Measurements from ENCODE around the gene ESYT1. TPM values are rescaled to one million over a fixed set of nuclear protein-coding genes. Genes with fewer than 3 reads are reported as not detected.

The ESYT1 gene, protein sequence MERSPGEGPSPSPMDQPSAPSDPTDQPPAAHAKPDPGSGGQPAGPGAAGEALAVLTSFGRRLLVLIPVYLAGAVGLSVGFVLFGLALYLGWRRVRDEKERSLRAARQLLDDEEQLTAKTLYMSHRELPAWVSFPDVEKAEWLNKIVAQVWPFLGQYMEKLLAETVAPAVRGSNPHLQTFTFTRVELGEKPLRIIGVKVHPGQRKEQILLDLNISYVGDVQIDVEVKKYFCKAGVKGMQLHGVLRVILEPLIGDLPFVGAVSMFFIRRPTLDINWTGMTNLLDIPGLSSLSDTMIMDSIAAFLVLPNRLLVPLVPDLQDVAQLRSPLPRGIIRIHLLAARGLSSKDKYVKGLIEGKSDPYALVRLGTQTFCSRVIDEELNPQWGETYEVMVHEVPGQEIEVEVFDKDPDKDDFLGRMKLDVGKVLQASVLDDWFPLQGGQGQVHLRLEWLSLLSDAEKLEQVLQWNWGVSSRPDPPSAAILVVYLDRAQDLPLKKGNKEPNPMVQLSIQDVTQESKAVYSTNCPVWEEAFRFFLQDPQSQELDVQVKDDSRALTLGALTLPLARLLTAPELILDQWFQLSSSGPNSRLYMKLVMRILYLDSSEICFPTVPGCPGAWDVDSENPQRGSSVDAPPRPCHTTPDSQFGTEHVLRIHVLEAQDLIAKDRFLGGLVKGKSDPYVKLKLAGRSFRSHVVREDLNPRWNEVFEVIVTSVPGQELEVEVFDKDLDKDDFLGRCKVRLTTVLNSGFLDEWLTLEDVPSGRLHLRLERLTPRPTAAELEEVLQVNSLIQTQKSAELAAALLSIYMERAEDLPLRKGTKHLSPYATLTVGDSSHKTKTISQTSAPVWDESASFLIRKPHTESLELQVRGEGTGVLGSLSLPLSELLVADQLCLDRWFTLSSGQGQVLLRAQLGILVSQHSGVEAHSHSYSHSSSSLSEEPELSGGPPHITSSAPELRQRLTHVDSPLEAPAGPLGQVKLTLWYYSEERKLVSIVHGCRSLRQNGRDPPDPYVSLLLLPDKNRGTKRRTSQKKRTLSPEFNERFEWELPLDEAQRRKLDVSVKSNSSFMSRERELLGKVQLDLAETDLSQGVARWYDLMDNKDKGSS
- 100 to 1,000 TPM; 113 to 120 TPM for total RNA-seq
- long read RNA-seq, donor 1, full-length matches to known transcripts = 30 of 67 reads
- long read RNA-seq, donor 1, partial matches to known transcripts = 30 of 67 reads
- long read RNA-seq, donor 1, other reads (novel, unspliced or antisense) = 7 of 67 reads
- long read RNA-seq, donor 2, full-length matches to known transcripts = 15 of 95 reads
- long read RNA-seq, donor 2, partial matches to known transcripts = 72 of 95 reads
- long read RNA-seq, donor 2, other reads (novel, unspliced or antisense) = 8 of 95 reads

DNA sequence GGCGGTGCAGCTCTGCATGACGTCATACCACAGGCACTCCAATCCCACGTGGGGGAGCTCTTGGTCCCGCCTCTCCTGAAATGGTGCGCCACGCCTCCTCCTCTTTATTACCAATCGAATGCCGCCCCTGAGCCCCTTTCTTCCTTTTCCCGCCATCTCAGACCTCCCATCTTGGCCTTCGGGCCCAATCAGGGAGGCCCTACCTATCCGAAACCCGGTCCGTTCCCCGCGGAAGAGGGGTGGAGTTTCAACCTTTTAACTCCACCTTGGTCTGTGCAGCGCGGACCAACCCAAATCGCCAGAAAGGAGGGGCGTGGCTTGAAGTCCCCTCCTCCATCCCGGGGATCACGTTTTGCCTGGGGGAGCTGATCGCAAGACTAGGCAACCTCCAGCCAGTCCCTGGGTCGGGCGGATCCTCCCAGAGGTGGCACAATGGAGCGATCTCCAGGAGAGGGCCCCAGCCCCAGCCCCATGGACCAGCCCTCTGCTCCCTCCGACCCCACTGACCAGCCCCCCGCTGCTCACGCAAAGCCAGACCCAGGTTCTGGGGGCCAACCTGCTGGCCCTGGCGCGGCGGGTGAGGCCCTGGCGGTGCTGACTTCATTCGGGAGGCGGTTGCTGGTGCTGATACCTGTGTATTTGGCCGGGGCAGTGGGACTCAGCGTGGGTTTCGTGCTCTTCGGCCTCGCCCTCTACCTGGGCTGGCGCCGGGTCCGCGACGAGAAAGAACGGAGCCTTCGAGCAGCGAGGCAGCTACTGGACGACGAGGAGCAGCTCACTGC lies at the start of gene ESYT1:
TSS of gene ESYT1 (plus strand) at position 380 of the 782 bp plus-strand sequence. CDS start at position 433, 53 bp downstream.
- DNase-seq (ENCODE audit: low spot score) = peak; percentile 99
- intact Hi-C loops (cut with DNase I) = no loop called here

DNA sequence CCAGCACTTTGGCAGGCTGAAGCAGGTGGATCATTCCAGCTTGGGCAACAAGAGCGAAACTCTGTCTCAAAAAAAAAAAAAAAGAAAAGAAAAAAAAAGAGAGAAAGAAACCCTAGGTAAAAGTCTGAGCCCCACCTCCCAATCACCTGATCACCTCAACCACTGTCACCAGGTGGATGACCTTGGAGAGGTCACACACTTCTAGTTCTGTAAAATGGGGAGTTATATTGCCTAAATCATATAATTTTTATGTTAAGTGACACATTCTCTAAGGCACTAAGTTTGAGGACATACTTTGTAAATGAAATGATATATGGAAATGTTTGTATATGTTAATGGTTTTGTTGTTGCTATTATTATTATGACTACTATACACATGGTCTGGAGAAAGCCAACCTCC lies 49.6 kb upstream of the ESYT1 start:
- DNase-seq (ENCODE audit: low spot score) = no peak

DNA sequence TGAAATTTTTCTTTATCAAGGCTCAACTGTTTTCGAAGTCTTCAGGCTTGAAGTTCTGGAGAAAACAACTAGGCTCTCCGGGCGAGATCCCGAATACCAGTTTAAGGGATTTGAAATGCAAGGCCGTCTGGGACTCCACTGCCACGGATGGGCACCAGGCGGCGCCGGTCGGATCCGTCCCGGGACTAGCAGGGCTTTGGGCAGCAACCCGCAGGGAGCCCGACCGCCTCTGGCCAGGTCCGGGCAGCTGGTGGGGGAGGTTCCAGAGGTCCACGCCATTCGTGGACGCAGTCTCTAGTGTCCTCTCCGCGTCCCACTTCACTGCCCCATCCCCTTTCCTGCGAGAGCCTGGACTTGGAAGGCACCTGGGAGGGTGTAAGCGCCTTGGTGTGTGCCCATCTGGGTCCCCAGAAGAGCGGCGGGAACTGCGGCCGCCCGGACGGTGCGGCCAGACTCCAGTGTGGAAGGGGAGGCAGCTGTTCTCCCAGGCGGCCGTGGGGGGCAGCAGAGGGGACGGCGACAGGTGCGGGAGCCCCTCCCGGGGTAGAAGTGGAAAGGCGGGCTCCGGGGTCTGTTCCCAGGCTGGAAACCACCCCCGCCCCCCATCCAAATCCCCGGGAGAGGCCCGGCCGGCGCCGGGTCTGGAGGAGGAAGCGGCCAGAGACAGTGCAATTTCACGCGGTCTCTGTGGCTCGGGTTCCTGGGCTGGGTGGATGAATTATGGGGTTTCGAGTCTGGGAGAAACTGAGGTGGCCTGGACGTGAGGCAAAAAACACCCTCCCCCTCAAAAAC lies 48.9 kb upstream of the ESYT1 start:
- peak; percentile 96 for DNase-seq (ENCODE audit: low spot score)
- intact Hi-C loops (cut with DNase I) = no loop called here

More for the DNA sequence above, 49.6 kb upstream of the ESYT1 start:
- intact Hi-C loops (cut with DNase I) = no loop called here

DNA sequence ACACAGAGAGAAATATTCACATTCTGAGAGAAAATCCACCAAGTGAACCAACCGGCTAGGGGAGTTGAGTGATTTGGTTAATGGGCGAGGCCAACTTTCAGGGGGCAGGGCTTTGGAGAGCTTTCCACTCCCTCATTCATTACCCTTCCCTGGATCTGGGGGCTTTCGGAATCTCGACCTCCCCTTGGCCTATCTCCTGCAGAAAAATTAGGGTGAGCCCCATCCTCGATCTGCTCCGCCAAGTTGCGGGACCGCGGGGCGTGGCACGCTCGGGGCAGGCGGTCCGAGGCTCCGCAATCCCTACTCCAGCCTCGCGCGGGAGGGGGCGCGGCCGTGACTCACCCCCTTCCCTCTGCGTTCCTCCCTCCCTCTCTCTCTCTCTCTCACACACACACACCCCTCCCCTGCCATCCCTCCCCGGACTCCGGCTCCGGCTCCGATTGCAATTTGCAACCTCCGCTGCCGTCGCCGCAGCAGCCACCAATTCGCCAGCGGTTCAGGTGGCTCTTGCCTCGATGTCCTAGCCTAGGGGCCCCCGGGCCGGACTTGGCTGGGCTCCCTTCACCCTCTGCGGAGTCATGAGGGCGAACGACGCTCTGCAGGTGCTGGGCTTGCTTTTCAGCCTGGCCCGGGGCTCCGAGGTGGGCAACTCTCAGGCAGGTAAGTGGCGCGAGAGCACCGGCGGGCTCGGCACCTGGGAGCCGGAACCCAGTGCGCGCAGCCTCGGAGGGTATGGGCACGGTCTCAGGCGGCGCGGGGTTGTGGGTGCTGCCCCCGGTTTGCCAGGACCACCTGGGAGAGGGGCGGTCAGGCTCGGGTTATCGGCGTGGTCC lies 48.1 kb upstream of the ESYT1 start, which contains the start of gene ERBB3:
TSS of gene ERBB3 (plus strand) at position 443 of the 833 bp plus-strand sequence. CDS start at position 579, 136 bp downstream.
- peak; percentile 91 for DNase-seq (ENCODE audit: low spot score)
- intact Hi-C loops (cut with DNase I) = no loop called here

DNA sequence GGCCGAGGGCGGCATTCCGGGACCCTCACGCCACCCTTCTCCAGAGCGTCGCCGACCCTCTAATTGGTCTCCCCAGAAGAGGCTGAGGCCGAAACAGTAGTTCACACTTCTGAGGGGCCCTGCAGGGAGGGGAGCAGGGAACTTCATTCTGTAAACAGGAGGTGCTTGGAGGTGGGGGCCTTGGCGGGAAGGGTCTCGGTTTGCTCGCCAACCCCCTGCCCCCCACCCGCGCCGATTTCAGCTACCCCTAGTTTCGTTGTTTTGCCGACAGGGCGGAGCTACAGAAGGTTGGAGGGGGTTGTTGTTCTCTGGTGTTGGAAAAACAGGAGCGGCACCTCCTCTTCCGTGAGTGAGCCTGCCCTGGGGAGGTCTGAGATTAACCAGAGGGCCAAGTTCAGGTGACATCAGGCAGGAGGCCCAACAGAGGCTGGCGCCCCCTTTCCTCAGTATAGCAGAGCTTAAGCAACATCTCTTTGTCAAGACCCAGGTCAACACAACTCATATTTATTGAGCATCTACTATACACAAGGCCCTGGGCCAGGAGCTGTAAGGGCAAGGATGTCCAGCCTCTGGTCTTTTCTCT lies 47.4 kb upstream of the ESYT1 start:
- DNase-seq (ENCODE audit: low spot score) = no peak
- intact Hi-C loops (cut with DNase I) = no loop called here

DNA sequence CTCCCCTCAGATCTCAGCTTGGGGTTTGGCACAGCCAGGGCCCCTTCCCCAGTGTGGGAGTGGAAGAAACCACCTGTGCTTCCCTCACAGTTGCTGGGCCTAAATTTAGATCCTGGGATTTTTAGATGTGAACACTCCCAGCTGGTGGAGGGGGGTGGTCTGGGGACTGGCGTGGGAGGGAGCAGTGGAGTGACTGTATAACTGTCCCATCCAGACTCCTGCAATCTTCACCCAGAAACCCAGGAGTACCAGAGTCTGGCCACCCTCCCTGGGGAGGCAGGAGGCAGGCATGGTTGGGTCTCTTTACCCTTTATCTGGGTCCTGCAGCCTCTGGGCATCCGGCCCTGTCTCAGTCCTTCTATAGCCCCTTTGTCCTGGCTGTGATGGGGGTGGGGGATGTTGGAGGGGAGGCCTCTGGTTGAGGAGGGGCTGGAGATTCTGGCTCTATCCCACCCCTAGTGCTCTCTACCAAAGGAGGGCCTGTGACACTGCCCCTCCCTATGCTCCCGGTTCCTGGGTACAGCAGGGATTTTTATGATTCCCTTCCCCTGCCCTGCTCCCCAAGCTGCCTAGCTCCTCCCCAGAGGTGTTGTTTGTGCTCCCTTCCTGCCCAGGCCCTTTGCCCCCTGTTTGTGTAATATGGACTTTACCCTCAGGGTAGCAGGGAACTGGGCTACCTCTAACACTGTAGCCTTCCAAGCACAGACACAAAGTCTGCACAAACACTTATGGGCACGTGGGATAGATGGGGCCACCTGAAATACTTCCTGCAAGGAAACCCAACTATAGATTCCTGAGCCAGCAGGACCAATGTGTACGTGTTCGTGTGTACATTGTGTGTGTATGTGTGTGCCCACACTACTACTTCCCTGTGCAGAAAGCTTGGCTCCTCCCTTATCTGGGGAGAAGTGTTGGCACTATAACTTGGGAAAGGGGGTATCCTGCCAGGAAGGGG lies 46.4 kb upstream of the ESYT1 start:
- peak; percentile 45 for DNase-seq (ENCODE audit: low spot score)

DNA sequence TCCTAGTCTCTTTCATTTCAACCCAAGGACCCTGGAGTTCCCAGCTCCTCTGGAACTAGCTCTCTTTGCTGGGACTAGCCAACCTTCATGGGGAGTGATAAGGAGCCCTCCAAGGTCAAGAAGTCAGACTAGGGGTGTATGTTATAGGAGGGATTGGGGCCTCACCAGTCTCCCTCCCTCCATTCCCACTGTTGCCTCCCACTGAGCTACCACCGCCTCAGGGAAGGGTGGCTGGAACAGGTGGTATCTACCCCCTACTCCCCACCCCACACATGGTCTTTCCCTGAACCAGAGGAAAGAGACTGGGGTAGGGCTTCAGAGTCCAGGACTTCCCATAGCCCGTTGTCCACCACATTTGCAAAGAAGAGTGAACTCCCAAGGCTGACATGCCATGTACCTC lies 45.7 kb upstream of the ESYT1 start:
- intact Hi-C loops (cut with DNase I) = no loop called here

More for the DNA sequence above, 46.4 kb upstream of the ESYT1 start:
- intact Hi-C loops (cut with DNase I) = no loop called here

DNA sequence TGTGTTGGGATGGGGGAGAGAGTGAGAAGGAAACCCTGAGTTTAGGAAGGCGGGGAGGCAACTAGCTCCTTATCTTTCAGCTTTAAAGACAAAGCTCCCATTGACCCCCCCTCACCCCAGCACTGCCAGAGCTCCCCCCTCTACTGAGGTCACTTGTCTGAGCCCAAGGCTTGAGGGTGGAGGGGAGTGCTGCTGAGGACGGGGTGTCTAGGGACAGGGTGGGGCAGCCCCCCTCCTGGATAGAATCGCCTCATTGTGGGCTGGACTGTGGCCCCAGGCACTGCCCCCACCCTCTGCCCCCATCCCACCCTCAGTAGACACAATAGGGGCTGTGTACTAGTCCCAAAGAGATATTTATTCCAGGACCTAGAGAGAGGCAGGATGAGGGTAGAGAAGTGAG lies 45.1 kb upstream of the ESYT1 start:
- peak; percentile 48 for DNase-seq (ENCODE audit: low spot score)
- intact Hi-C loops (cut with DNase I) = no loop called here

More for the DNA sequence above, 45.7 kb upstream of the ESYT1 start:
- peak; percentile 73 for DNase-seq (ENCODE audit: low spot score)

DNA sequence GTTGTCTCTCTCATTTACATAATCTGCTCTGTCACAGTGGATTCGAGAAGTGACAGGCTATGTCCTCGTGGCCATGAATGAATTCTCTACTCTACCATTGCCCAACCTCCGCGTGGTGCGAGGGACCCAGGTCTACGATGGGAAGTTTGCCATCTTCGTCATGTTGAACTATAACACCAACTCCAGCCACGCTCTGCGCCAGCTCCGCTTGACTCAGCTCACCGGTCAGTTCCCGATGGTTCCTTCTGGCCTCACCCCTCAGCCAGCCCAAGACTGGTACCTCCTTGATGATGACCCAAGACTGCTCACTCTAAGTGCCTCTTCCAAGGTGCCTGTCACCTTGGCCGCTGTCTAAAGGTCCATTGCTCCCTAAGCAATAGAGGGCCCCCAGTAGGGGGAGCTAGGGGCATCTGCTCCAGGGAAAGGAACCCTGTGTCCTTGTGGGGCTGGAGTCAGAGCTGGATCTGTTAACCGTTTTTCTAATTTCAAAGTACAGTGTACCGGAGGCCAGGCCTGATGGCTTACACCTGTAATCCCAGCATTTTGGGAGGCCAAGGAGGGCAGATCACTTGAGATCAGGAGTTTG lies 43.0 kb upstream of the ESYT1 start:
- DNase-seq (ENCODE audit: low spot score) = no peak
- intact Hi-C loops (cut with DNase I) = no loop called here

DNA sequence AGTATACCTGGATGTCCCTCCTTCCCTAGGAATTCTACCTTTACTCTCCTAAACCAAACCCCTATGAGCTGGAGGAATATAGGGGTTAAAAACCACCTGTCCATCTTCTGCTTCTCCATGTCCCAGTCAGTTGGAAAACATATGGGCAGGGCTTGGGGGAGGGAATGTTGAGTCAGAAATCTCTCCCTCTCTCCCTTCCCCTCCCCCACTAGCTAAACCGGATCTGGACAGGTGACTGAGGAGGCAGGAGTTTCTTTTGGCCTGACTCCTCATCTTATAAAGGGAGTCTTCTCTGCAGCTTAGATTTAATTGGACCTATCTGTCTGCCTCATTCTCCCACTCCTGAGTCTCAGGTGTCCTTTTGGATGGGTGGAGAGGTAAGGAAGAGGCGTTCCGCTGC lies 42.0 kb upstream of the ESYT1 start:
- no peak for DNase-seq (ENCODE audit: low spot score)
- intact Hi-C loops (cut with DNase I) = no loop called here

DNA sequence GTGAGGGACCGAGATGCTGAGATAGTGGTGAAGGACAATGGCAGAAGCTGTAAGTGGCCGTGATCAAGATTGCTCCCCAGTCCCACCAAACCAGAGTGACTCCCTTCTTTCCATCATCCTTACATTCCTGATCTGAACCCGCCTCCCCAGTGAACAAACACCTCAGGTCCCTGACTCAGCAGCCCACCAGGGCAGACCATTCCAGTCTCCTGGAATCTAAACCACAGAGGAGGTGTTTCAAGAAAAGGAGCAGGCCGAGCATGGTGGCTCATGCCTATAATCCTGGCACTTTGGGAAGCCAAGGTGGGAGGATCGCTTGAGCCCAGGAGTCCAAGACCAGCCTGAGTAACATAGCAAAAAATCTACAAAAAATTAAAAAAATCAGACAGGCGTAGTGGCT lies 41.5 kb upstream of the ESYT1 start:
- intact Hi-C loops (cut with DNase I) = no loop called here
- DNase-seq (ENCODE audit: low spot score) = peak; percentile 59

DNA sequence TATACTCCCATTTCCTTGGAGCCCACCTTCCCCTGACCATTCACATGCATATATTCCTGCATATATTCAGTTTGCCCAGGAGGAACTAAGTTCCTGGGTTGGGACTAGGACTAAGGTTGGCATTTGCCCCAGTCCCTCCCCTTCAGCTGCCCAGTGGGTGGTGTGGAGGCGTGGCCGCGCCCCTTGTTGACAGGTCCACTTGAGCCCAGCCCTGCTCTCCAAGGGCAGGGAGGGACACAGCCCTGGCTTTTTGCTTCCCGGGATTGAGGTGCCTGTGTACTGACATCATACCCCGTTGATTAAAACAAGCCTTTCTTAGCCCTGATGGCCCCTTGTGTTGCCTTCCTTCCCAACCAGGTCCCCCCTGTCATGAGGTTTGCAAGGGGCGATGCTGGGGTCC lies 40.8 kb upstream of the ESYT1 start:
- peak; percentile 53 for DNase-seq (ENCODE audit: low spot score)
- intact Hi-C loops (cut with DNase I) = no loop called here

DNA sequence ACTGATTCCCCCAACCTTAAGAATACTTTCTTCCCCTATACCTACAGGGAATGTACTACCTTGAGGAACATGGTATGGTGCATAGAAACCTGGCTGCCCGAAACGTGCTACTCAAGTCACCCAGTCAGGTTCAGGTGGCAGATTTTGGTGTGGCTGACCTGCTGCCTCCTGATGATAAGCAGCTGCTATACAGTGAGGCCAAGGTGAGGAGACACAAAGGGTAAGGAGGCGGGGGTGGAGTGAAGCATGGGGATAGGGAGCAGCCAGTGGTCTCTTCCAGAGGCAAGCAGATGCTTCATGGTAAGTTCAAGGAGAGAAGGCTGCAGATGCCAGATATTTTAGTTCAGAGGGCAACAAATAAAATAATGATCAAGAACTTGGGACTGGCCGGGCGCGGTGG lies 30.3 kb upstream of the ESYT1 start:
- intact Hi-C loops (cut with DNase I) = no loop called here
- DNase-seq (ENCODE audit: low spot score) = peak; percentile 51

DNA sequence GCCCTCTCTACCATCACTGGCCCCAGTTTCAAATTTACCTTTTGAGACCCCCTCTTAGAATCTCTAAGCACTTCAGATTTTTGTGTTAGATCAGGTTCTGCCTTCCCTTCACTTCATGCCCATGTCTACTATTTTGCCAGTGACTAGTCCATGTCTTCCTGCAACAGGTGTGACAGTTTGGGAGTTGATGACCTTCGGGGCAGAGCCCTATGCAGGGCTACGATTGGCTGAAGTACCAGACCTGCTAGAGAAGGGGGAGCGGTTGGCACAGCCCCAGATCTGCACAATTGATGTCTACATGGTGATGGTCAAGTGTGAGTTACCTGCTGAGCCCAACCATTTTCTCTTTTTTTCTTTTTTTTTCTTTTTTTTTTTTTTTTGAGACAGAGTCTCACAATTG lies 29.5 kb upstream of the ESYT1 start:
- intact Hi-C loops (cut with DNase I) = no loop called here
- peak; percentile 41 for DNase-seq (ENCODE audit: low spot score)

DNA sequence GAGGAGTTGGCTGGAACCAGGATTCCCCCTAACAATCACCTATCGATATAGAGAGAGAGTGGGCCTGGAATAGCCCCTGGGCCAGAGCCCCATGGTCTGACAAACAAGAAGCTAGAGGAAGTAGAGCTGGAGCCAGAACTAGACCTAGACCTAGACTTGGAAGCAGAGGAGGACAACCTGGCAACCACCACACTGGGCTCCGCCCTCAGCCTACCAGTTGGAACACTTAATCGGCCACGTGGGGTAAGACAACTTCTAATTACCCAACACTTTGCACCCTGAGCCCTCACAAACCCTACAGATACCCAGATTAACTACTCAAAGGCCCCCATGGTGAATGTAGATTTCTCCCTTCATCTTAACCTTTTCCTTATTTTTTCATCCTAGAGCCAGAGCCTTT lies 28.3 kb upstream of the ESYT1 start:
- intact Hi-C loops (cut with DNase I) = no loop called here
- no peak for DNase-seq (ENCODE audit: low spot score)

All from posterior vena cava (tissue), 2 donors.